ENCODE measurements around the gene ZNF77. TPM values are rescaled to one million over a fixed set of nuclear protein-coding genes. Genes with fewer than 3 reads are reported as not detected.
"Not testable (repeated sequence)": the region's sequence is repeated elsewhere in the genome, so short reads cannot be mapped to it uniquely, and the experiment has no call there.

Gene ZNF77
- total and polyA plus RNA-seq, 2 experiments from 2014 or later: 2.6 to 4.7 TPM

DNA sequence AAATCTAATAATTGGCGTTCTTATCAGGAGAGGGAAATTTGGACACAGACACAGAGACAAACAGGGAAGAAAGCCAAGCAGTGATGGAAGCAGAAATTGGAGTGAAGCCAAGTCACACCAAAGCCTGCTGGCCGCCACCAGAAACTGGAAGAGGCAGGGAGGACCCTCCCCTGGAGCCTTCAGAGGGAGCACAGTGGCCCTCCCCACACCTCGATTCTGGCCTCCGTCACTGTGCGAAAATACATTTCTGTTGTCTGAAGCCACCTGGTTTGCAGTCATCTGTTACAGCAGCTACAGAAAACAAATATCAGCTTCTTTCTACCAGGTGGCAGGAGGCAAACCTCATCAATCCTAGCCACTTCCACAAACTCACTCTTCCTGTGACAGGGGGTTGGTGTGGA, 24.3 kb upstream of the ZNF77 start:
- no peak overlapping the region for H3K4me3 ChIP-seq
- no peaks in the 10 kb centered on the region for H3K9me3 ChIP-seq (ENCODE audit: low read depth)
- peak in 1 of 2 donors; percentile 88 for DNase-seq (ENCODE audit: low read depth in 1 of 2, low spot score in 1 of 2)
- H3K27me3 ChIP-seq: no peaks in the 10 kb centered on the region
- peaks cover 4% of the 10 kb centered on the region for H3K4me1 ChIP-seq (ENCODE audit: low read depth)
- TF ChIP-seq, protein P1, sequence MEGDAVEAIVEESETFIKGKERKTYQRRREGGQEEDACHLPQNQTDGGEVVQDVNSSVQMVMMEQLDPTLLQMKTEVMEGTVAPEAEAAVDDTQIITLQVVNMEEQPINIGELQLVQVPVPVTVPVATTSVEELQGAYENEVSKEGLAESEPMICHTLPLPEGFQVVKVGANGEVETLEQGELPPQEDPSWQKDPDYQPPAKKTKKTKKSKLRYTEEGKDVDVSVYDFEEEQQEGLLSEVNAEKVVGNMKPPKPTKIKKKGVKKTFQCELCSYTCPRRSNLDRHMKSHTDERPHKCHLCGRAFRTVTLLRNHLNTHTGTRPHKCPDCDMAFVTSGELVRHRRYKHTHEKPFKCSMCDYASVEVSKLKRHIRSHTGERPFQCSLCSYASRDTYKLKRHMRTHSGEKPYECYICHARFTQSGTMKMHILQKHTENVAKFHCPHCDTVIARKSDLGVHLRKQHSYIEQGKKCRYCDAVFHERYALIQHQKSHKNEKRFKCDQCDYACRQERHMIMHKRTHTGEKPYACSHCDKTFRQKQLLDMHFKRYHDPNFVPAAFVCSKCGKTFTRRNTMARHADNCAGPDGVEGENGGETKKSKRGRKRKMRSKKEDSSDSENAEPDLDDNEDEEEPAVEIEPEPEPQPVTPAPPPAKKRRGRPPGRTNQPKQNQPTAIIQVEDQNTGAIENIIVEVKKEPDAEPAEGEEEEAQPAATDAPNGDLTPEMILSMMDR (IDR thresholded peaks at IDR 0.05; ENCODE audit: low read depth, low read length): no peak
- H3K36me3 ChIP-seq: no peaks in the 10 kb centered on the region
- peak overlapping the region; percentile 60 for H3K27ac ChIP-seq

DNA sequence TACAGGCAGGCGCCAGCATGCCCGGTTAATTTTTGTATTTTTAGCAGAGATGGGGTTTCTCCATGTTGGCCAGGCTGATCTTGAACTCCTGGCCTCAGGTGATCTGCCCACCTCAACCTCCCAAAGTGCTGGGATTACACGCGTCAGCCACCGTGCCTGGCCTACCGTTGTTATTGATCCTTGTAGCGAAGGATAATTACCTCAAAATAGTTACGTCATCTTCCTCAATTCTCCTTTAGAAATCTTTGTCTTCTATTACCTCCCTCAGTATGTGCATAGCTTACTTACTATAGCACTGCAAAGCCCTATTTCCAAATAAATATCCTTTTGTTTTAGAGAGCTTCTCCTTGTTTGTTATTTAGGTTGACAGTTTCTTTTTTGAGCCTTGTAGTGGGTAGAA, 23.2 kb upstream of the ZNF77 start:
- no peak for DNase-seq (ENCODE audit: low read depth in 1 of 2, low spot score in 1 of 2)
- Histone ChIP-seq H3K4me3 (no peak overlapping the region), H3K27me3 (no peaks in the 10 kb centered on the region), H3K9me3 (ENCODE audit: low read depth) (no peaks in the 10 kb centered on the region), H3K4me1 (ENCODE audit: low read depth) (peaks cover 4% of the 10 kb centered on the region), H3K27ac (no peak overlapping the region), H3K36me3 (no peaks in the 10 kb centered on the region)
- TF ChIP-seq, protein P1 (IDR thresholded peaks at IDR 0.05; ENCODE audit: low read depth, low read length): no peak

DNA sequence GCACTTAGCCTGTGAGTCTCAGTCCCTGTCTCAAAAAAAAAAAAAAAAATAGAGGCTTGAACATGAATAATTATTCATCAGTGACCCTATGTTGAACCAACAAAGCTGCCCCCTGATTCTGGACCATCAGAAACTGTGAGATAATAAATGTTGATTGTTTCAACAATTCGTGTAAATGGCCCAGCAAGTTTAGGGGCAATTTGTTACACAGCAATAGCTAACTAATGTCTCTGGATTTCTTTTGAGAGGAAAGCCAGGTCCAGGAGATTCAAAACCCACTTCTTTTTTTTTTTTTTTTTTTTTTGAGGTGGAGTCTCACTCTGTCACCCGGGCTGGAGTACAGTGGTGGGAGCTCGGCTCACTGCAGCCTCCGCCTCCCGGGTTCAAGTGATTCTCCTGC, 20.1 kb upstream of the ZNF77 start:
- no peak for DNase-seq (ENCODE audit: low read depth in 1 of 2, low spot score in 1 of 2)
- peaks cover 4% of the 10 kb centered on the region for H3K4me1 ChIP-seq (ENCODE audit: low read depth)
- H3K9me3 ChIP-seq (ENCODE audit: low read depth): no peaks in the 10 kb centered on the region
- TF ChIP-seq, protein P1 (IDR thresholded peaks at IDR 0.05; ENCODE audit: low read depth, low read length): no peak
- H3K27ac ChIP-seq: no peak overlapping the region
- H3K4me3 ChIP-seq: no peak overlapping the region
- no peaks in the 10 kb centered on the region for H3K27me3 ChIP-seq
- H3K36me3 ChIP-seq: no peaks in the 10 kb centered on the region

DNA sequence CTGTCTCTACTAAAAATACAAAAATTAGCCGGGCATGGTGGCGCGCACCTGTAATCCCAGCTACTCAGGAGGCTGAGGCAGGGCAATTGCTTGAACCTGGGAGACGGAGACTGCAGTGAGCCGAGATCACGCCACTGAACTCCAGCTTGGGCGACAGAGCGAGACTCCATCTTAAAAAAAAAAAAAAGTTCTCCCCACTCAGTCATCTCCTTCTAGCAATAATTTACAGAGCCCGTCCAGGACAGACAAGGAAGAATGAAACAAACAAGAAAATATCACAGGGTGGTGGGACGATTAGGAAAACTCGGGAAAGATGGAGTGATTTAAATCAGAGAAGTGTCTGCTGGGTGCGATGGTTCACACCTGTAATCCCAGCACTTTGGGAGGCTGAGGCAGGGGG, 18.9 kb upstream of the ZNF77 start:
- not testable (repeated sequence) for DNase-seq (ENCODE audit: low read depth in 1 of 2, low spot score in 1 of 2); H3K4me3 ChIP-seq; H3K27ac ChIP-seq; H3K27me3 ChIP-seq; H3K9me3 ChIP-seq (ENCODE audit: low read depth); H3K36me3 ChIP-seq; H3K4me1 ChIP-seq (ENCODE audit: low read depth)

DNA sequence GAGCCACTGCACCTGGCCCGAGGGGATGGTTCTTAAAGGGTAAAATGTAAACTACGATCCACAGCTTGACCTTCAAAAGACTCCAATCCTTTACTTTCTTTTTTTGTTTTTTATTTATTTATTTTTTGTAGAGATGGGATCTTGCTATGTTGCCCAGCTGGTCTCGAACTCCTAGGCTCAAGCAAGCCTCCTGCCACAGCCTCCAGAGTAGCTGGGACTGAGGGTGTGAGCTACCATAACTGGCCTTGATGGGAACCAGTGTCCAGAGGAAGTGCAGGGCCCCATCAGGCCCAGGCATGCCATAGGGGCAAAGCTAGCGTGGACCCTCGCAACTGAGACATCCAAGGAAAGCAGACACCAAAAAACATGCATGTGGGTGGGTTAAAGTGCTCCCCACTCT, 18.4 kb upstream of the ZNF77 start:
- DNase-seq (ENCODE audit: low read depth in 1 of 2, low spot score in 1 of 2): no peak
- H3K4me3 ChIP-seq: no peak overlapping the region

DNA sequence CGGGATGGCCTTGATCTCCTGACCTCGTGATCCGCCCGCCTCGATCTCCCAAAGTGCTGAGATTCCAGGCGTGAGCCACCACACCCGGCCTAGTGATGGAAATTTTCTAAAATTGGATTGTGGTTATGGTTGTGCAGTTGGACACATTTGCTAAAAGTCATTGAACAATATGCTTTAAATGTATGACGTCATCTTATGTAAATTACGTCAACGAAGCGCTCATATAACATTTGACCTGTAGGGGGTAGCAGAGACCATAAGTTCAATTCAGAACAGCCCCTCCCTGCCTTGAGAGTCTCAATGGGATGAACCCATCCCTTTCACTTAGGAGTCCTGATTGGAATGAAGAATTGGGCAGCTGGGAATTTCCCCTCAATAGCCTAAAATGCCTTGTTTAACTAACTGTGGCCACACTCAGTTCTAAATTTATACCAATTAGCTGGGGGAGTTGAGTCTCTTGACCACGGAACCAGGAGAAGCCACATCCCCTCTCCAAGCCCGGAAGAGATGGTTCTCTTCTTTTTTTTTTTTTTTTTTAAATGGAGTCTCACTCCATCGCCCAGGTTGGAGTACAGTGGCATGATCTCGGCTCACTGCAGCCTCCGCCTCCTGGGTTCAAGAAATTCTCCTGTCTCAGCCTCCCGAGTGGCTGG, 17.4 kb upstream of the ZNF77 start:
- Histone ChIP-seq H3K4me3 (no peak overlapping the region), H3K9me3 (ENCODE audit: low read depth) (no peaks in the 10 kb centered on the region), H3K36me3 (no peaks in the 10 kb centered on the region), H3K27ac (no peak overlapping the region), H3K27me3 (no peaks in the 10 kb centered on the region), H3K4me1 (ENCODE audit: low read depth) (no peaks in the 10 kb centered on the region)
- DNase-seq (ENCODE audit: low read depth in 1 of 2, low spot score in 1 of 2): peak; percentile 85 to 89
- TF ChIP-seq, protein P1 (IDR thresholded peaks at IDR 0.05; ENCODE audit: low read depth, low read length): peak; percentile 61

More for the DNA sequence above, 18.4 kb upstream of the ZNF77 start:
- H3K36me3 ChIP-seq: no peaks in the 10 kb centered on the region
- no peaks in the 10 kb centered on the region for H3K27me3 ChIP-seq
- H3K9me3 ChIP-seq (ENCODE audit: low read depth): no peaks in the 10 kb centered on the region
- no peaks in the 10 kb centered on the region for H3K4me1 ChIP-seq (ENCODE audit: low read depth)
- no peak overlapping the region for H3K27ac ChIP-seq
- TF ChIP-seq, protein P1 (IDR thresholded peaks at IDR 0.05; ENCODE audit: low read depth, low read length): no peak

Data from cardiac muscle cell (in vitro differentiated cells and primary cell).